Astrocyte of the spinal cord (primary cell): ENCODE data around the gene OGA.
"Not testable (repeated sequence)": the region's sequence is repeated elsewhere in the genome, so short reads cannot be mapped to it uniquely, and the experiment has no call there.

Experiments
- DNase-seq: peaks from one replicate; pipeline ENCODE4 v3.0.0; 2011; ENCODE audit warnings: low read depth, low spot score
- H3K4me3 ChIP-seq: 2 replicates; pipeline ENCODE4 v1.5.1; 2011; ENCODE audit warnings: low read depth, mild to moderate bottlenecking, low read length, moderate library complexity
- in situ Hi-C: cut with HindIII; loops from 2 replicates; pipeline ENCODE4 v1.10.0; 2017; ENCODE audit warnings: low sequenced_read_pairs
- TF ChIP-seq, protein P1 (sequence below): IDR thresholded peaks from 2 replicates; pipeline ENCODE4 v1.5.1; 2012; ENCODE audit warnings: low read depth, mild to moderate bottlenecking, low read length, inconsistent platforms

Gene OGA

DNA sequence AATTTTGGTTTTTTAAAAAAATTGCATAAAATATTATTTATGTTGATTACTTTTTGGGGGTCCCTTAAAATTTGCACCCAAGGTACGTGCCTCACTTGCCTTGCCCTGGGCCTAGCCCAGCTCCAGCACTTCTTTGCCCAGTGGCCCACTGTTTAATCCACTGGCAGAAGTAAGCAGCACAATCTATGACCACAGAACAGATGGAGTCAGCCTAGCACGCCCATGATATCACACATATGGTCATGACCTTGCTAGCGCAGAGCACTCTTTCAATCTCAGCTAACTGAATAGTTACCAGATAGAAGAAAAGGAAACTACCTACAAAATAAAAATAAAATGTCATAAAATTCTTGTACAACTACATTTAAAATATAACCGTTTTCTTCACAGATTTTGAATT is 5.6 kb downstream of the OGA start:
- DNase-seq, result no peak
- no peak overlapping the region for H3K4me3 ChIP-seq
- TF ChIP-seq, protein P1, sequence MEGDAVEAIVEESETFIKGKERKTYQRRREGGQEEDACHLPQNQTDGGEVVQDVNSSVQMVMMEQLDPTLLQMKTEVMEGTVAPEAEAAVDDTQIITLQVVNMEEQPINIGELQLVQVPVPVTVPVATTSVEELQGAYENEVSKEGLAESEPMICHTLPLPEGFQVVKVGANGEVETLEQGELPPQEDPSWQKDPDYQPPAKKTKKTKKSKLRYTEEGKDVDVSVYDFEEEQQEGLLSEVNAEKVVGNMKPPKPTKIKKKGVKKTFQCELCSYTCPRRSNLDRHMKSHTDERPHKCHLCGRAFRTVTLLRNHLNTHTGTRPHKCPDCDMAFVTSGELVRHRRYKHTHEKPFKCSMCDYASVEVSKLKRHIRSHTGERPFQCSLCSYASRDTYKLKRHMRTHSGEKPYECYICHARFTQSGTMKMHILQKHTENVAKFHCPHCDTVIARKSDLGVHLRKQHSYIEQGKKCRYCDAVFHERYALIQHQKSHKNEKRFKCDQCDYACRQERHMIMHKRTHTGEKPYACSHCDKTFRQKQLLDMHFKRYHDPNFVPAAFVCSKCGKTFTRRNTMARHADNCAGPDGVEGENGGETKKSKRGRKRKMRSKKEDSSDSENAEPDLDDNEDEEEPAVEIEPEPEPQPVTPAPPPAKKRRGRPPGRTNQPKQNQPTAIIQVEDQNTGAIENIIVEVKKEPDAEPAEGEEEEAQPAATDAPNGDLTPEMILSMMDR, result no peak
- in situ Hi-C loops, result no loop called here

DNA sequence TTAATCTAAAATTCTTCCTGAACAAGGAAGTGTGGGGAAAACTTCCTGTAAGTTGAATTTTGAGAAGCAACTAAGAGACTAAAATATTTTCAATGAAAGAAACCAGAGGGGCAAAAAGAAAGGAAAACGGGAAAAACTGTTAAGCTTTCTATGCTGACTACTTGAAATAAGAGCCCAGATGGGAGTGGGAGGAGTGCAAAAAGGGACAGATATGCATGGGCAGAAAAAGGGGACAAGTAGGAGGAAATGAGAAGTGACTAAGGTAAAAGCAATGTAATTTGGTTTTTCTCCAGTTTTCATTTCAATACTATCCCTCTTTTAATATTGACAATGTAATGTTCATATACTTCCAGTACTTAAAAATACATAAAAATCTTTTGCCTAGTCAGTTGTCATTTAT is 11.1 kb downstream of the OGA start:
- DNase-seq, result no peak
- TF ChIP-seq, protein P1, result no peak
- H3K4me3 ChIP-seq, result no peak overlapping the region
- in situ Hi-C loops, result no loop called here

DNA sequence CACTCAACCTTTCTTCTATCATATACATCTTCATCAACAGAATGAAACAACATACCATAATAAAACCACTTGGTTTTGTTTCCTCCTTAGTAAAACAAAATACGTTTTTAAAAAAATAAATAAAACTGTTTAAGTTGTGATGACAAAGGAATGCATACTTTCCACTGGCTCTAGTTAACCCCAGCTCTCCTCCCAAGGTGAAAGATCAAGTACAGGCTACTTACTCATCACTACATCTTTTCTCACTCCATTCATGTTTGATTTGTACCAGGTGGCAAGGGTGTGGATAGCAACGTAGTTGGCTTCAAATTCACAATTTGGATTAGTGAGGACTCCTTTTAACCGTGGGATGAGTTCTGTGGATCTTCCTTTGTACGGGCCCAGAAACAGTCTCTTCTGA is 14.7 kb downstream of the OGA start:
- TF ChIP-seq, protein P1, result no peak
- in situ Hi-C loops, result no loop called here
- no peak for DNase-seq
- no peak overlapping the region for H3K4me3 ChIP-seq

DNA sequence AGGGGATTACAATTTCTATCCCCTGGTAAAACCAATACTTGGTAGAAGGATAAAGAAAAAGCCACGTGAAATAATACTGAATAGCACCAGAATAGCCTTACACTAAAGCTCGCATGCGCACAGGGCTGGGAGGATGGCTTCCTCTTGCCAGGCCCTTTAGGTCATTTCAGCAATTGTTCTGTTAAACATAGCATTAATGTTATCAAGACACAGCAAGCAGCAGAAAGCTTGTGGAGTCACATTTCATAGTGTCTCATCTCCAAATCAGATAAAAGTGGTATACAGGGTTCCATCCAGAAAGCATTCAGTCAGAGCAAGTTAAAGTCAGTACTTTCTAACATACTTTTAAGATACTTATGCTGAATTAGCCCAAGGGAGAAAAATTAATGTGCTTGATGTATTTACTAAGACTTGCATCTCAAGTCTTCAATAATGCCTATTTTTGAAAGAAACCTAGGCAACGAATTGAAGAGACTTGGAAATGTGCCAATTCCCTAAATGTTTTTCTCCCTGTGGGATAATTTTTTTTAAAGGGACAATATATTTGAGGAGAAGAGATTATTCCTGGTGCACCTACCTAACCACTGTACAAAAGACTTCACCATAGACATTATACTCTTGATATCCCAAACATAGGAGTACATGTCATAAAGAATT is 20.7 kb downstream of the OGA start:
- DNase-seq, result no peak
- TF ChIP-seq, protein P1, result no peak
- in situ Hi-C loops, result no loop called here
- no peak overlapping the region for H3K4me3 ChIP-seq

DNA sequence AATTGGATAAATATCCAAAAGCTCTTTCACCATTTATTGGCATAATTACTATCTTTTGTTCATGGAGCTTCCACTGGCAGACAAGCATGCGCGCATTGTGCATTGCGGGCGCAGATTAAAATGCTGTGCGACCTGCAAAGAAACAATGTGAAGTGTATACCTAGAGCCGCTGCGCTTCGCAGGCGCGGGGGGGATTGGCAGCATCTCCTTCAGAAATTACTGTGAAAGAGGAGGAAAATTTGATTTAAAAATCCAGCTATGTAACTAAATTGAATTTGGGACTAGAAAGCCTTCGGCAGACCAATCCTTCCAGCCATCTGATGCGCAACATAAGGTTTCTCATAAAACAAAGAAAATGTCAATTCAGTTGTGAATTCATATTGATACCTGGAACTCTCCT is 24.7 kb downstream of the OGA start:
- TF ChIP-seq, protein P1, result no peak

DNA sequence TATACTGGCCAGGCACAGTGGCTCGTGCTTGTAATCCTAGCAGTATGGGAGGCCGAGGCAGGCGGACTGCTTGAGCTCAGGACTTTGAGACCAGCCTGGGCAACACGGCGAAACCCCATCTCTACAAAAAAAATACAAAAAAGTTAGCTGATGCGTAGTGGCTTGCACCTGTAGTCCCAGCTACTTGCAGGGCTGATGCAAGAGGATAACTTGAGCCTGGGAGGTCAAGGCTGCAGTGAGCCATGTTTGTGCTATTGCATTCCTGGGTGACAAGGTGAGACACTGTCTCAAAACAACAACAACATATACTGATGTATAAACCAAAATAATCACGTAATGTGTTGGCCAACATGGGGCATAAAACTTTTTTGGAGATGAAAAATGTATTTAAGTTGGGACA is 28.6 kb downstream of the OGA start:
- no peak overlapping the region for H3K4me3 ChIP-seq
- no peak for DNase-seq
- in situ Hi-C loops, result no loop called here
- TF ChIP-seq, protein P1, result no peak

More for the DNA sequence above, 24.7 kb downstream of the OGA start:
- in situ Hi-C loops, result no loop called here
- no peak for DNase-seq
- no peak overlapping the region for H3K4me3 ChIP-seq

DNA sequence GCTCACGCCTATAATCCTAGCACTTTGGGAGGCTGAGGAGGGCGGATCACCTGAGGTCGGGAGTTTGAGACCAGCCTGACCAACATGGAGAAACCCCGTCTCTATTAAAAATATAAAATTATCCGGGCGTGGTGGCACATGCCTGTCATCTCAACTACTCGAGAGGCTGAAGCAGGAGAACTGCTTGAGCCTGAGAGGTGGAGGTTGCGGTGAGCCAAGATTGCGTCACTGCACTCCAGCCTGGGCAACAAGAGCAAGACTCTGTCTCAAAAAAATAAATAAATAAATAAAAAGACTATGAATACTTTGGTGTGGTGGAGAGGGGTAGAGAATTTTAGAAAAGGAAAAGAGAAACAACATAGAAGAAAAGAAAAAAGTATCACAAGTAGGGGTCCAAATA is 29.0 kb downstream of the OGA start:
- H3K4me3 ChIP-seq, DNase-seq, in situ Hi-C loops: not testable (repeated sequence)
